ENCODE measurements around the gene CRYBG3. TPM values are rescaled to one million over a fixed set of nuclear protein-coding genes. Genes with fewer than 3 reads are reported as not detected.

The CRYBG3 gene
- total RNA-seq, 6 experiments from 2014 or later = 10.7 to 14.1 (median 12.8) TPM

DNA sequence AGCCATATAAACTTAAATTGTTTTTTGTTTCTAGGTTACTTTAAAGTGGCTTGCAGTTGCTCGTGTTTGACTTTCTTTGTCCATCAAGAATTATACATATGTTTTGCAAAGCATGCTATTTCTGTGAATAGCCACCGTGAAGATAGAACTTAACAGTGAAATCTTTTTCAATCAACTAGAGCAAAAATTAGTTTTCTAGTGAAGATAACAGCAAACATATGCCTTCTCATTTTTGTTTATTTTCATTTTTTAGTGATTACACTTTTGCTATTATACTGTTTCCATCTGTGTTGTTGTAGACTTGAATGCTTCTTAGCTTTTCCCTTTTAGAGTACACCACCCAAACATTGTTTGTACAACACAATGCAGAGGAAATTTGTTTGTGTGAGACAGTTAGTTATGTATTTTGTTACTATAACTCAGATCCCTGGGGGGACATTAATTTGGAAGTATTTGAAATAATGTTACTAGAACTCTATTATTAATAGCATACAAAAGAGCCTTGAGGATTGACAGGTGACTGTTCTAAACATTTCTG lies 62.8 kb downstream of the CRYBG3 start:
- Mint-ChIP-seq H3K9me3 (no peaks in the 10 kb centered on the region), H3K4me1 (ENCODE audit: low read depth) (peaks cover 23% of the 10 kb centered on the region), H3K36me3 (ENCODE audit: low read depth) (peaks cover 12% of the 10 kb centered on the region), H3K27ac (no peak overlapping the region), H3K27me3 (ENCODE audit: insufficient read depth) (no peaks in the 10 kb centered on the region), H3K4me3 (no peak overlapping the region)
- DNase-seq = no peak
- TF ChIP-seq CTCF (IDR thresholded peaks at IDR 0.05) = no peak

DNA sequence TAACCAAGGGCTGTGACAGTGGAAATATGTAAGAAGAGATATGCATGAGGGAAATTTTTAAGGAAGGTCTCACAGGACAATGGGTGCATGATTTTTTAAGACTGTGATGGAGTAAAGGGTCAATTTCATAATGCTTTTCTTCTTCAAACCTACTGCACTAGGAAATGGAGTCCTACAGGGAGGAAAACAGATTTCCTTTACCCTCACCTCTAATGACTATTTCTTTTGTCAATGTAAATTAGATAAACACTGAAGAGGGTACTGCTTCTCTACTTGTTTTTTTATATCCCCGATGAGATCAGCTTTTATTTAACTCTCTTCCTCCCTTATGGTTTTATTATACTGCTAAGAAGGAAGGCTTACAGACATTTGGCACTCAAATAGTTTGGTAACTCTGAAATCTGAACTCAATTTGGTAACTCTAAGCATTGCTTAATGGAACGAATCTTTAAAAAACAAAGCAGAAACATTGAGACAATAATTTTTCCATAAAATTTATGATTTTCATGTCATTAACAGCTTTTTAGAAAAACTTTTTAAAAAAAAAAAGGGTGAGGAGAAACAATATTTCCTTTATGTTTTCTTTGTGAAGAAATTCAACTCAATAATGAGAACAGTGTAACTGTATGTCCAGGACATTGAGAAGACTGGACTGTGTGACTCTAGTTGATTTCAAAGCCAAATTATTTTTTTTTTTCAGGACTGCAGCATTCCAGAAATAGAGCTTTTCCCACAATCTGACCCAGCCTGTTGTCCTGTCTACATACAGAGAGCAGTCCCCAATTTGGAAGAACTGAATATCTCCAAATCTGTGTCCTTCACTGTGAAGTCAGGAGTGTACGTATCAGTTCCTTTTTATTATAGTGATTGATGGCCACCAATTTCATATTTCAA lies 64.4 kb downstream of the CRYBG3 start:
- no peak overlapping the region for H3K4me3 Mint-ChIP-seq
- no peak for DNase-seq
- peaks cover 14% of the 10 kb centered on the region for H3K4me1 Mint-ChIP-seq (ENCODE audit: low read depth)
- no peaks in the 10 kb centered on the region for H3K9me3 Mint-ChIP-seq
- H3K27me3 Mint-ChIP-seq (ENCODE audit: insufficient read depth) = no peaks in the 10 kb centered on the region
- H3K27ac Mint-ChIP-seq = no peak overlapping the region
- peaks cover 12% of the 10 kb centered on the region for H3K36me3 Mint-ChIP-seq (ENCODE audit: low read depth)
- no peak for TF ChIP-seq CTCF (IDR thresholded peaks at IDR 0.05)

GRCh38 chr3:97889814-97890213 lies 68.0 kb downstream of the CRYBG3 start:
- H3K9me3 Mint-ChIP-seq = no peaks in the 10 kb centered on the region
- no peaks in the 10 kb centered on the region for H3K27me3 Mint-ChIP-seq (ENCODE audit: insufficient read depth)
- peaks cover 17% of the 10 kb centered on the region for H3K36me3 Mint-ChIP-seq (ENCODE audit: low read depth)
- H3K4me3 Mint-ChIP-seq = no peak overlapping the region
- no peak overlapping the region for H3K27ac Mint-ChIP-seq
- no peaks in the 10 kb centered on the region for H3K4me1 Mint-ChIP-seq (ENCODE audit: low read depth)
- no peak for DNase-seq
- TF ChIP-seq CTCF (IDR thresholded peaks at IDR 0.05) = no peak

GRCh38 chr3:97892852-97893251 lies 71.0 kb downstream of the CRYBG3 start:
- no peak for TF ChIP-seq CTCF (IDR thresholded peaks at IDR 0.05)

DNA sequence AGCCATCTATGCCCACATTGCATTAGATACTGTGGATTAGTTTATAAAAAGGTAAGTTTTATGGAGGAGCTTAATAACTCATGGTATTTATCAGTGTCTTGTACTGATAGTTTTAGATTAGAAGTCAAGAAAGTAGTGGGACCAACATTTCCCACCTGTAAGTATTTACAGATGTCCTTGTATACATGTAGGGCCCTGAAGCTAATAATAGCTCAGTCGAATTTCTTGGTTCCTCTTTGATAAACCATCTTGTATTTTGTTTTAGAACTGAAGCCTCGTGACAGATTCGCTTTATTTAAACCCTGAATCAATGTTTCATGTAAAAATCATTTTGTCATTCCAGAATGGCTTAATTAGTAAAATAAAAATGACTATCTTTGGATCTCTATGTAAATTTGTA lies 73.4 kb downstream of the CRYBG3 start:
- DNase-seq = no peak
- Mint-ChIP-seq H3K9me3 (no peaks in the 10 kb centered on the region), H3K36me3 (ENCODE audit: low read depth) (peaks cover 11% of the 10 kb centered on the region), H3K27me3 (ENCODE audit: insufficient read depth) (no peaks in the 10 kb centered on the region), H3K27ac (no peak overlapping the region), H3K4me3 (no peak overlapping the region), H3K4me1 (ENCODE audit: low read depth) (no peaks in the 10 kb centered on the region)
- no peak for TF ChIP-seq CTCF (IDR thresholded peaks at IDR 0.05)

More at GRCh38 chr3:97892852-97893251, 71.0 kb downstream of the CRYBG3 start:
- H3K27me3 Mint-ChIP-seq (ENCODE audit: insufficient read depth) = no peaks in the 10 kb centered on the region
- no peaks in the 10 kb centered on the region for H3K4me1 Mint-ChIP-seq (ENCODE audit: low read depth)
- no peak for DNase-seq
- H3K4me3 Mint-ChIP-seq = no peak overlapping the region
- peaks cover 8% of the 10 kb centered on the region for H3K36me3 Mint-ChIP-seq (ENCODE audit: low read depth)
- H3K9me3 Mint-ChIP-seq = no peaks in the 10 kb centered on the region
- no peak overlapping the region for H3K27ac Mint-ChIP-seq

Measured in HFFc6 (cell line).